ENCODE data around the gene C12orf60.

GRCh38 chr12:14853961-14854360 lies 50.5 kb downstream of the C12orf60 start:
- TF ChIP-seq POLR2A (IDR thresholded peaks at IDR 0.05), result no peak
- TF ChIP-seq, protein P1, sequence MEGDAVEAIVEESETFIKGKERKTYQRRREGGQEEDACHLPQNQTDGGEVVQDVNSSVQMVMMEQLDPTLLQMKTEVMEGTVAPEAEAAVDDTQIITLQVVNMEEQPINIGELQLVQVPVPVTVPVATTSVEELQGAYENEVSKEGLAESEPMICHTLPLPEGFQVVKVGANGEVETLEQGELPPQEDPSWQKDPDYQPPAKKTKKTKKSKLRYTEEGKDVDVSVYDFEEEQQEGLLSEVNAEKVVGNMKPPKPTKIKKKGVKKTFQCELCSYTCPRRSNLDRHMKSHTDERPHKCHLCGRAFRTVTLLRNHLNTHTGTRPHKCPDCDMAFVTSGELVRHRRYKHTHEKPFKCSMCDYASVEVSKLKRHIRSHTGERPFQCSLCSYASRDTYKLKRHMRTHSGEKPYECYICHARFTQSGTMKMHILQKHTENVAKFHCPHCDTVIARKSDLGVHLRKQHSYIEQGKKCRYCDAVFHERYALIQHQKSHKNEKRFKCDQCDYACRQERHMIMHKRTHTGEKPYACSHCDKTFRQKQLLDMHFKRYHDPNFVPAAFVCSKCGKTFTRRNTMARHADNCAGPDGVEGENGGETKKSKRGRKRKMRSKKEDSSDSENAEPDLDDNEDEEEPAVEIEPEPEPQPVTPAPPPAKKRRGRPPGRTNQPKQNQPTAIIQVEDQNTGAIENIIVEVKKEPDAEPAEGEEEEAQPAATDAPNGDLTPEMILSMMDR (IDR thresholded peaks at IDR 0.05), result no peak

Data from thyroid gland (tissue), 4 donors.